ENCODE measurements around the gene PCDH9.
A peak's percentile ranks its signal among the peaks of the same experiment; 100 is the strongest.

PCDH9 gene

GRCh38 chr13:67231289-67232000 lies 1.3 kb upstream of the PCDH9 start:
- H3K4me3 ChIP-seq (ENCODE audit: low read depth, low read length): peak overlapping the region; percentile 67
- DNase-seq (ENCODE audit: low read depth): peak; percentile 34
- TF ChIP-seq, protein P1, sequence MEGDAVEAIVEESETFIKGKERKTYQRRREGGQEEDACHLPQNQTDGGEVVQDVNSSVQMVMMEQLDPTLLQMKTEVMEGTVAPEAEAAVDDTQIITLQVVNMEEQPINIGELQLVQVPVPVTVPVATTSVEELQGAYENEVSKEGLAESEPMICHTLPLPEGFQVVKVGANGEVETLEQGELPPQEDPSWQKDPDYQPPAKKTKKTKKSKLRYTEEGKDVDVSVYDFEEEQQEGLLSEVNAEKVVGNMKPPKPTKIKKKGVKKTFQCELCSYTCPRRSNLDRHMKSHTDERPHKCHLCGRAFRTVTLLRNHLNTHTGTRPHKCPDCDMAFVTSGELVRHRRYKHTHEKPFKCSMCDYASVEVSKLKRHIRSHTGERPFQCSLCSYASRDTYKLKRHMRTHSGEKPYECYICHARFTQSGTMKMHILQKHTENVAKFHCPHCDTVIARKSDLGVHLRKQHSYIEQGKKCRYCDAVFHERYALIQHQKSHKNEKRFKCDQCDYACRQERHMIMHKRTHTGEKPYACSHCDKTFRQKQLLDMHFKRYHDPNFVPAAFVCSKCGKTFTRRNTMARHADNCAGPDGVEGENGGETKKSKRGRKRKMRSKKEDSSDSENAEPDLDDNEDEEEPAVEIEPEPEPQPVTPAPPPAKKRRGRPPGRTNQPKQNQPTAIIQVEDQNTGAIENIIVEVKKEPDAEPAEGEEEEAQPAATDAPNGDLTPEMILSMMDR (conservative IDR thresholded peaks at IDR 0.05; ENCODE audit: low read depth, low read length): no peak

- TF ChIP-seq, protein P1 (conservative IDR thresholded peaks at IDR 0.05; ENCODE audit: low read depth, low read length): no peak
- peak overlapping the region; percentile 67 for H3K4me3 ChIP-seq (ENCODE audit: low read depth, low read length)
- peak; percentile 99 for DNase-seq (ENCODE audit: low read depth)
Observed at GRCh38 chr13:67230404-67231288, 510 bp upstream of the PCDH9 start.

DNA sequence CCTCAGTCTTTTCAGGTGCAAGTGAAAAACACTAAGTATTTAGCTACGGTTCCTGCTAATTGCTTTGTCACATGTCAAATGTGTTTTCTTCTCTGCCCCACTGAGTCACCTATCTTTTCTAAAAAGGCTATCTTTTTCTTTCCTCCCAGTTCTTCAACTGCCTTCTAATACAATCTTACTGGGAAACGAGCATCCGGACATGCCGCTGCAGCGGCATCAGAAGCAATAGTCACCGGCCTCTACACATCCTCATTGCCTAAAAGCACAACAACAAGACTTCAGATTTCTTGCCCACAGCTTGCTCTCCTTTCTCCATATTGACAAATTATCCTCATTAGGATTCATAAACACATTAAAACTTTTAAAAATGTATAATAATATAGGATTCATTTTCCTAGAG lies 1.2 kb downstream of the PCDH9 start:
- peak overlapping the region; percentile 67 for H3K4me3 ChIP-seq (ENCODE audit: low read depth, low read length)
- TF ChIP-seq, protein P1 (conservative IDR thresholded peaks at IDR 0.05; ENCODE audit: low read depth, low read length): no peak
- DNase-seq (ENCODE audit: low read depth): peak; percentile 39

GRCh38 chr13:67228031-67228430 lies 2.1 kb downstream of the PCDH9 start:
- peak overlapping the region; percentile 67 for H3K4me3 ChIP-seq (ENCODE audit: low read depth, low read length)
- TF ChIP-seq, protein P1 (conservative IDR thresholded peaks at IDR 0.05; ENCODE audit: low read depth, low read length): no peak
- DNase-seq (ENCODE audit: low read depth): peak; percentile 29

GRCh38 chr13:67227131-67227983 lies 2.8 kb downstream of the PCDH9 start:
- TF ChIP-seq, protein P1 (conservative IDR thresholded peaks at IDR 0.05; ENCODE audit: low read depth, low read length): no peak
- DNase-seq (ENCODE audit: low read depth): no peak
- peak overlapping the region; percentile 67 for H3K4me3 ChIP-seq (ENCODE audit: low read depth, low read length)

- TF ChIP-seq, protein P1 (conservative IDR thresholded peaks at IDR 0.05; ENCODE audit: low read depth, low read length): no peak
- DNase-seq (ENCODE audit: low read depth): no peak
- H3K4me3 ChIP-seq (ENCODE audit: low read depth, low read length): peak overlapping the region; percentile 67
Observed at GRCh38 chr13:67226696-67227095, 3.4 kb downstream of the PCDH9 start.
